ENCODE data around the gene LOXHD1. TPM values are rescaled to one million over a fixed set of nuclear protein-coding genes. Genes with fewer than 3 reads are reported as not detected.

The LOXHD1 gene
- total RNA-seq, 1 donor from 2014 or later = 0.29 TPM

- DNase-seq (ENCODE audit: low spot score) = no peak
Observed at GRCh38 chr18:46629361-46629760, 27.7 kb downstream of the LOXHD1 start.

GRCh38 chr18:46628206-46628605 is 28.8 kb downstream of the LOXHD1 start:
- no peak for DNase-seq (ENCODE audit: low spot score)

GRCh38 chr18:46627136-46627535 is 29.9 kb downstream of the LOXHD1 start:
- peak; percentile 15 for DNase-seq (ENCODE audit: low spot score)

- no peak for DNase-seq (ENCODE audit: low spot score)
Observed at GRCh38 chr18:46625069-46625468, 32.0 kb downstream of the LOXHD1 start.

- no peak for DNase-seq (ENCODE audit: low spot score)
Observed at GRCh38 chr18:46624127-46624526, 32.9 kb downstream of the LOXHD1 start.

- peak; percentile 56 for DNase-seq (ENCODE audit: low spot score)
Observed at GRCh38 chr18:46623541-46623940, 33.5 kb downstream of the LOXHD1 start.

- DNase-seq (ENCODE audit: low spot score) = no peak
Observed at GRCh38 chr18:46622999-46623398, 34.0 kb downstream of the LOXHD1 start.

- DNase-seq (ENCODE audit: low spot score) = no peak
Observed at GRCh38 chr18:46622451-46622850, 34.6 kb downstream of the LOXHD1 start.

- no peak for DNase-seq (ENCODE audit: low spot score)
Observed at GRCh38 chr18:46621871-46622270, 35.1 kb downstream of the LOXHD1 start.

GRCh38 chr18:46621111-46621766 is 35.8 kb downstream of the LOXHD1 start:
- DNase-seq (ENCODE audit: low spot score) = no peak

GRCh38 chr18:46619559-46619958 is 37.5 kb downstream of the LOXHD1 start:
- no peak for DNase-seq (ENCODE audit: low spot score)

GRCh38 chr18:46615720-46616119 is 41.3 kb downstream of the LOXHD1 start:
- no peak for DNase-seq (ENCODE audit: low spot score)

- no peak for DNase-seq (ENCODE audit: low spot score)
Observed at GRCh38 chr18:46609048-46609447, 48.0 kb downstream of the LOXHD1 start.

- DNase-seq (ENCODE audit: low spot score) = no peak
Observed at GRCh38 chr18:46607926-46608325, 49.1 kb downstream of the LOXHD1 start.

- no peak for DNase-seq (ENCODE audit: low spot score)
Observed at GRCh38 chr18:46601141-46601805, 55.7 kb downstream of the LOXHD1 start.

- no peak for DNase-seq (ENCODE audit: low spot score)
Observed at GRCh38 chr18:46596119-46596518, 60.9 kb downstream of the LOXHD1 start.

GRCh38 chr18:46591783-46592391 is 65.1 kb downstream of the LOXHD1 start:
- DNase-seq (ENCODE audit: low spot score) = no peak

GRCh38 chr18:46590103-46590502 is 66.9 kb downstream of the LOXHD1 start:
- DNase-seq (ENCODE audit: low spot score) = no peak

- DNase-seq (ENCODE audit: low spot score) = no peak
Observed at GRCh38 chr18:46588971-46589660, 67.9 kb downstream of the LOXHD1 start.

- no peak for DNase-seq (ENCODE audit: low spot score)
Observed at GRCh38 chr18:46587600-46587999, 69.4 kb downstream of the LOXHD1 start.

GRCh38 chr18:46583711-46584110 is 73.3 kb downstream of the LOXHD1 start:
- no peak for DNase-seq (ENCODE audit: low spot score)

- no peak for DNase-seq (ENCODE audit: low spot score)
Observed at GRCh38 chr18:46581648-46582047, 75.4 kb downstream of the LOXHD1 start.

GRCh38 chr18:46578987-46579386 is 78.0 kb downstream of the LOXHD1 start:
- no peak for DNase-seq (ENCODE audit: low spot score)

Measured in ureter (tissue), 1 donor.